OCI-LY7 (cell line): Measurements from ENCODE around the gene RAB11B. TPM values are rescaled to one million over a fixed set of nuclear protein-coding genes. Genes with fewer than 3 reads are reported as not detected.
"Not testable (repeated sequence)": the region's sequence is repeated elsewhere in the genome, so short reads cannot be mapped to it uniquely, and the experiment has no call there.

ENCODE experiments used
- BruUV-seq: library from RNA; stranded (reverse); fragments of 400-500 nt; replicated peaks from 2 replicates; lab custom pipeline; 2021; lab: Mats Ljungman, UMichigan
- CTCF ChIA-PET: fragments of 300-600 bp; sonication (Branson Sonifier 250); formaldehyde crosslinking; loops from one replicate; lab custom pipeline; 2022; ENCODE audit warnings: antibody characterized with exemption; ENCODE audit not compliant: unreplicated experiment; lab: Charles Lee
- POLR2A ChIA-PET: fragments of 300-600 bp; sonication (Branson Sonifier 250); formaldehyde crosslinking; loops from one replicate; lab custom pipeline; 2022; ENCODE audit warnings: antibody characterized with exemption; lab: Charles Lee
- DNase-seq: peaks from one replicate; pipeline ENCODE4 v3.0.0-alpha.2; 2015; ENCODE audit warnings: low spot score
- H2AFZ ChIP-seq: fragments of 200-600 bp; sonication (generic), shearing (Covaris generic); 2 replicates; pipeline ENCODE4 v1.6.1; 2014; ENCODE audit warnings: mild to moderate bottlenecking, antibody characterized with exemption, low read length, moderate library complexity
- H3K27ac ChIP-seq: fragments of 200-600 bp; sonication (generic); 2 replicates; pipeline ENCODE4 v1.5.1; 2014; ENCODE audit warnings: mixed run types, low read depth, mild to moderate bottlenecking, moderate library complexity, low read length, inconsistent platforms; ENCODE audit not compliant: poor library complexity, severe bottlenecking
- H3K36me3 ChIP-seq: fragments of 200-600 bp; sonication (generic); 2 replicates; pipeline ENCODE4 v1.6.1; 2014; ENCODE audit warnings: mild to moderate bottlenecking, antibody characterized with exemption, low read length, moderate library complexity, mixed read lengths; ENCODE audit not compliant: insufficient read depth
- H3K4me1 ChIP-seq: fragments of 200-600 bp; sonication (generic); 2 replicates; pipeline ENCODE4 v1.5.1; 2014; ENCODE audit warnings: mild to moderate bottlenecking, low read length; ENCODE audit not compliant: insufficient read depth, poor library complexity, severe bottlenecking
- H3K4me2 ChIP-seq: fragments of 200-600 bp; sonication (generic); 2 replicates; pipeline ENCODE4 v1.6.1; 2014; ENCODE audit warnings: mild to moderate bottlenecking, low read length
- H3K4me3 ChIP-seq: fragments of 200-600 bp; sonication (generic); 2 replicates; pipeline ENCODE4 v1.5.1; 2014; ENCODE audit warnings: mild to moderate bottlenecking, low read depth, low read length; ENCODE audit not compliant: poor library complexity, severe bottlenecking
- H3K79me2 ChIP-seq: fragments of 200-600 bp; sonication (generic); 2 replicates; pipeline ENCODE4 v1.6.1; 2016; ENCODE audit warnings: low read depth, mild to moderate bottlenecking, low read length, moderate library complexity, mixed read lengths; ENCODE audit not compliant: insufficient read depth
- H3K9me2 ChIP-seq: fragments of 200-600 bp; sonication (generic); 2 replicates; pipeline ENCODE4 v1.6.1; 2016; ENCODE audit warnings: mild to moderate bottlenecking, low read length, mixed read lengths; ENCODE audit not compliant: insufficient read depth
- H3K9me3 ChIP-seq: fragments of 200-600 bp; sonication (generic); 2 replicates; pipeline ENCODE4 v1.6.1; 2014; ENCODE audit warnings: mild to moderate bottlenecking, mixed run types, low read length, mixed read lengths
- H4K20me1 ChIP-seq: fragments of 200-600 bp; sonication (generic); 2 replicates; pipeline ENCODE4 v1.6.1; 2014; ENCODE audit warnings: mild to moderate bottlenecking, antibody characterized with exemption, low read length, moderate library complexity, mixed read lengths; ENCODE audit not compliant: insufficient read depth
- EZH2phosphoT487 ChIP-seq: fragments of 200-600 bp; sonication (generic); IDR thresholded peaks from 2 replicates; pipeline ENCODE4 v1.6.1; 2018; ENCODE audit warnings: low read depth, borderline replicate concordance, mild to moderate bottlenecking, mixed run types, antibody characterized with exemption, low read length, moderate library complexity, mixed read lengths
- intact Hi-C: fragments of 100-400 bp; cut with micrococcal nuclease; formaldehyde crosslinking; loops from one replicate; pipeline ENCODE4 v1.10.0; 2022; ENCODE audit not compliant: unreplicated experiment
- total RNA-seq, 2 experiments: library from RNA; depleted of rRNA in 1 of 2; stranded (reverse); fragments of >200 nt in 1 of 2; shearing (Covaris generic) in 1 of 2; gene quantifications; 2 replicates each; pipeline ENCODE4 v1.2.3, GENCODE V29; 2014 to 2022
- TF ChIP-seq, protein P1 (sequence below): fragments of 200-600 bp; sonication (generic); conservative IDR thresholded peaks from 2 replicates; pipeline ENCODE4 v1.5.1; 2014; ENCODE audit warnings: mild to moderate bottlenecking, antibody characterized with exemption, low read length, moderate library complexity, mixed read lengths

The RAB11B gene
- total RNA-seq, 2 experiments from 2014 or later, result 24.5 to 84.9 TPM

DNA sequence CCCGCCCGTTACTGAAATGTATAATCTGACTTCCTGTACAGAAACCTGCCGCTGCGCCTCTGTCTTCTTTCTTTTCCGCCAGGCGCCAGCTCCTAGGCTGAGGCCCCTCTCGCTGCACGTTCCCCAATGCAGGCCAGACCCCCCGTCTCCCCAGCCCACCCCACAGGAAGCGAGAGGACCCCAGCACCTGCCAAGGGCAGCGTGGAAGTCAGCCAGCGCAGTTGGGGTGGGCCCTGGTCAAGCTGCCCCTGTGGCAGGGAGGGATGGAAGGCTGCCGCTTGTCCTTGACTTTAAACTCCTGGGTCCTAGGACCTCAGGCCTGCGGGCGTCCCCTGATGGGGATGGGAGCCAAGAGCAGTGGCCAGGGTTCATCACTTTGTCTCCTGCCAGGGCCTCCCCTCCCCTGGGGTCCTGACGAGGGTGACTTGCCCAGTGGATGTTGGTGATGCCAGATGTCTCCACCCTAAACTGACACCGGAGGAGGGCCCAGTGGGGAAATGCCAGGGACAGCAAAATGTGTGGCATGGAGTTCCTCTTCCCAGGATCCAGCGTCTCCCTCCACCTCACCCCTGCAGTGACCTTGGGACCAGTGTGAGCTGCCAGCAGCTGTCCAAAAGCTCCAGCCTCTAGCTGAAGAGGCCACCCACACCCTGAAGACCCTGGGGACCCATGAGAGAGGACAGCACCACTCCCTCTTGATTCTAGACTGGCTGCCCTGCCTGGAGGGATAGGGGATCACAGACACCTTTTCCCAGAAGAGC, 14.4 kb downstream of the RAB11B start:
- H3K36me3 ChIP-seq, result peaks cover 25% of the 10 kb centered on the region
- TF ChIP-seq, protein P1, sequence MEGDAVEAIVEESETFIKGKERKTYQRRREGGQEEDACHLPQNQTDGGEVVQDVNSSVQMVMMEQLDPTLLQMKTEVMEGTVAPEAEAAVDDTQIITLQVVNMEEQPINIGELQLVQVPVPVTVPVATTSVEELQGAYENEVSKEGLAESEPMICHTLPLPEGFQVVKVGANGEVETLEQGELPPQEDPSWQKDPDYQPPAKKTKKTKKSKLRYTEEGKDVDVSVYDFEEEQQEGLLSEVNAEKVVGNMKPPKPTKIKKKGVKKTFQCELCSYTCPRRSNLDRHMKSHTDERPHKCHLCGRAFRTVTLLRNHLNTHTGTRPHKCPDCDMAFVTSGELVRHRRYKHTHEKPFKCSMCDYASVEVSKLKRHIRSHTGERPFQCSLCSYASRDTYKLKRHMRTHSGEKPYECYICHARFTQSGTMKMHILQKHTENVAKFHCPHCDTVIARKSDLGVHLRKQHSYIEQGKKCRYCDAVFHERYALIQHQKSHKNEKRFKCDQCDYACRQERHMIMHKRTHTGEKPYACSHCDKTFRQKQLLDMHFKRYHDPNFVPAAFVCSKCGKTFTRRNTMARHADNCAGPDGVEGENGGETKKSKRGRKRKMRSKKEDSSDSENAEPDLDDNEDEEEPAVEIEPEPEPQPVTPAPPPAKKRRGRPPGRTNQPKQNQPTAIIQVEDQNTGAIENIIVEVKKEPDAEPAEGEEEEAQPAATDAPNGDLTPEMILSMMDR, result no peak
- TF ChIP-seq EZH2phosphoT487, result no peak
- no peaks in the 10 kb centered on the region for H3K79me2 ChIP-seq
- H3K4me3 ChIP-seq, result no peak overlapping the region
- H3K9me2 ChIP-seq, result no peaks in the 10 kb centered on the region
- no peak overlapping the region for H3K4me2 ChIP-seq
- H3K27ac ChIP-seq, result no peak overlapping the region
- H2AFZ ChIP-seq, result no peak overlapping the region
- CTCF ChIA-PET, result no interaction called here
- POLR2A ChIA-PET, result interaction anchor here (0.6 kb wide), 1 partner anchor 12 kb away, joined by 3 read pairs; no protein-coding TSS in a partner anchor
- no peak for DNase-seq
- H4K20me1 ChIP-seq, result no peaks in the 10 kb centered on the region
- intact Hi-C loops, result no loop called here
- H3K9me3 ChIP-seq, result no peaks in the 10 kb centered on the region
- H3K4me1 ChIP-seq, result no peaks in the 10 kb centered on the region
- no TSS peak for BruUV-seq

DNA sequence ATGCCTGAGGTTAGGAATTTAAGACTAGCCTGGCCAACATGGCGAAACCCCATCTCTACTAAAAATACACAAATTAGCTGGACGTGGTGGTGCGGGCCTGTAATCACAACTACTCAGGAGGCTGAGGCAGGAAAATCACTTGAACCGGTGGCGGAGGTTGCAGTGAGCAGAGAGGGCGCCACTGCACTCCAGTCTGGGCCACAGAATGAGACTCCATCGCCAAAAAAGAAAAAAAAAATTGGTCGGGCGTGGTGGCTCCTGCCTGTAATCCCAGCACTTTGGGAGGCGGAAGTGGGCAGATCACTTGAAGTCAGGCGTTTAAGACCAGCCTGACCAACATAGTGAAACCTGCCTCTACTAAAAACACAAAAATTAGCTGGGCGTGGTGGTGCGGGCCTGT, 20.6 kb downstream of the RAB11B start:
- H3K9me3 ChIP-seq, H3K4me1 ChIP-seq, H3K4me3 ChIP-seq, H3K36me3 ChIP-seq, H2AFZ ChIP-seq, H3K9me2 ChIP-seq, H3K79me2 ChIP-seq, H4K20me1 ChIP-seq, H3K27ac ChIP-seq, BruUV-seq, H3K4me2 ChIP-seq, intact Hi-C loops, DNase-seq: not testable (repeated sequence)
- ChIA-PET CTCF (interaction anchor here (0.6 kb wide), 1 partner anchor 15 kb away, joined by 3 read pairs; no protein-coding TSS in a partner anchor), POLR2A (interaction anchor here (0.5 kb wide), 1 partner anchor 92 kb away, joined by 3 read pairs; the partner anchor contains the start of gene PRAM1)

DNA sequence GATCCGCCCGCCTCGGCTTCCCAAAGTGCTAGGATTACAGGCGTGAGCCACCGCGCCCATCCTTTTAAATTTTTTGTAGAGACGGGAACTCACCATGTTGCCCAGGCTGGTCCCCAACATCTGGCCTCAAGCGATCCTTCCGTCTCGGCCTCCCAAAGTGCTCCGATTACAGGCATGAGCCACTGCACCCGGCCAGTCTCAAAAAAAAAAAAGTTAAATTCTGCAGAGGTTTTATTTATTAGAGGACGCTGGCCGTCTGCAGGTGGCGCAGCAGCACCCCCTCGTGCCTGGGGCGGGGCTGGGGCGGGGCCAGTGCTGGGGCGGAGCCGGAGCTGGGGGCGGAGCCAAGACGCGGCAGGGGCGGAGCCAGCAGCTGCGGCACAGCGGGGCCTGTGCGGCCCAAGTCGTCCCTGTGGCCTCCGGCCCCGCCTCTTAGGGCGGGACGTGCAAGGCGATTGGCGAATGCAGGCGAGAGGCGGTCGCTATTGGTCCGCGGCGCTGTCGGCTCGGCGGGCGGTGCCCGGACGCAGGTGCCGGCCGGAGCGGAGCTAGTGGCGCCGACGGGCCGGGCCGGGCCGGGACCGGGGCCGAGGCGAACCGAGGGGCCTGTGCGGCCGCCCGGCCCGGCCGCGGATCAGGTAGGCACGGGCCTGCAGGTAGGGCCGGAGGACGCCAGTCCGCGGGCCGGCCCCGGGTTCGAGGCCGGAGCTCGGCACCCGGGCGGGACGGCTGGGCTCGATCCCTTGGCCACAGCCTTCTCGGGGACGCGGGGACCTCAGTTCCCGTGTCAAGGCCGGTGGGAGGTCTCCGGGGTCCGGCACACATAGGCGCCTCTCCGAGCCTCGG, 22.8 kb downstream of the RAB11B start, which contains the start of gene MARCHF2:
TSS of gene MARCHF2 (plus strand) at position 523 of the 846 bp plus-strand sequence. CDS start 8,536 bp downstream, outside the sequence.
- no peaks in the 10 kb centered on the region for H3K79me2 ChIP-seq
- CTCF ChIA-PET, result interaction anchor here (0.8 to 1.7 kb wide), 4 partner anchors 21 to 101 kb away, joined by 3 to 8 read pairs (median 6); partner anchors contain the start of gene ZNF414
- peak within 1 kb of the TSS; percentile 86 for H3K4me3 ChIP-seq
- peaks cover 6% of the 10 kb centered on the region for H3K4me1 ChIP-seq
- H3K9me2 ChIP-seq, result no peaks in the 10 kb centered on the region
- H2AFZ ChIP-seq, result peak within 1 kb of the TSS; percentile 95
- BruUV-seq, result no TSS peak
- H3K4me2 ChIP-seq, result peak within 1 kb of the TSS; percentile 99
- TF ChIP-seq, protein P1, result peak; percentile 74
- no peak for TF ChIP-seq EZH2phosphoT487
- peak; percentile 99 for DNase-seq
- no peaks in the 10 kb centered on the region for H3K9me3 ChIP-seq
- POLR2A ChIA-PET, result interaction anchor here (0.6 to 2.0 kb wide), 9 partner anchors 12 to 947 kb away, joined by 3 to 16 read pairs (median 4); partner anchors contain the start of gene RAB11B
- H4K20me1 ChIP-seq, result no peaks in the 10 kb centered on the region
- H3K27ac ChIP-seq, result no peak within 1 kb of the TSS
- H3K36me3 ChIP-seq, result no peaks in the 10 kb centered on the region
- intact Hi-C loops, result loop anchor here (1.0 to 2.0 kb wide), 3 partner anchors 31 to 166 kb away; partner anchors contain the start of gene HNRNPM
